GM18520 (cell line): ENCODE measurements around the gene NR2C2.
A peak's percentile ranks its signal among the peaks of the same experiment; 100 is the strongest.

Experiments
- ATAC-seq: cut with Tn5 transposase; IDR thresholded peaks from one replicate; pipeline ENCODE4 v1.9.1; 2021; ENCODE audit not compliant: unreplicated experiment

The NR2C2 gene

DNA sequence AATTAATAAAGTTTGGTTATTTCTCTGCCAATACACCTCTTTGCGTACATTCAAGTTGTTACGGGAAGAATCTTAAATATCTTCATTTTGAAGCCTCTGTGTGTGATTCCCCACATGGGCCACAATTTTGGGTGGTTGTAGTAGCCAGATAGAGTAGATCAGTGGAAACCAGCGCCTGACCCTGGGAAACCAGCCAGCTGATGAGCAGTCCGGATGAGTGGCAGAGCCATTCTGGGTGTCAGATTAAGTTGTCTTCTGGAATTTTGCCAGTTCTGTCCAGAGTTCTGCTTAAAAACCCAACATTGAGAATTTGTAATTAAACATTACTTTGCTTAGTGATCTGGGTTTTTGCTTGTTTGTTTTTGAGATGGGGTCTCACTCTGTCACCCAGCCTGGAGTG, 68.1 kb downstream of the NR2C2 start:
- ATAC-seq = no peak

DNA sequence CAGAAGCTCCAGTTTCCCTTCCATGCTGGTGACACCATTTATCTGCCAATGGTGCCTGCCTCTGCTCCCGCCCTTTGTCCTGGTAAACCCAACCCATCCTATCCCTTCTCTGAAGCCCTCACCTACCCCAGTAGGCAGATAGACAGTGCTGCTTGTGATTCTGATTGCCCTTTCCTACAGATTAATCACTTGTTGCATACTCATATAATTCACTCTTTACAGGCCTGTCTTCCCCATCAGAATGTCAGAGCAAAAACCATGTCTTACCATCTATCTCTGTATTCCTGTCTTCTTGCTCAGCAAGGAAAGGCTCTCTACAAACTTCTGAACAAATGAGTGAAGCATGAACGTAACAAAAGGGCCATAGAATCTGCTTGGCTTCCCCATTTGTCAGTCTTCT, 69.8 kb downstream of the NR2C2 start:
- ATAC-seq = no peak

DNA sequence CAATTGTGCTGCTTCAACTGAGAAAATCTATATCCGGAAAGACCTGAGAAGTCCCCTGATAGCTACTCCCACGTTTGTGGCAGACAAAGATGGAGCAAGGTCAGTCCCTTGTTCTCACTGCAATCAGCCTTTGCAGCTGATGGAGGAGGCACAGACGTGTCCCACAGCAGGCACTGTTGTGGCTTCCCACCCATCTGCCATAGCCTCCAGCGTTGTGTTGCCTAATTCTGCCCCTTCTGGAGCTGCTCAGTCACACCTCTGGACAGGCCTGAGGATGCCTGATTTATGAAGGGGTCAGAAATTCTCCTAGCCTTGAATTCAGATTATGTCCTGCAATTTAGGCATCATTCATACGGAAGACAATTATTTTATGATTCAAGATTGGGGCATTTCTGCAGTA, 75.9 kb downstream of the NR2C2 start:
- no peak for ATAC-seq

DNA sequence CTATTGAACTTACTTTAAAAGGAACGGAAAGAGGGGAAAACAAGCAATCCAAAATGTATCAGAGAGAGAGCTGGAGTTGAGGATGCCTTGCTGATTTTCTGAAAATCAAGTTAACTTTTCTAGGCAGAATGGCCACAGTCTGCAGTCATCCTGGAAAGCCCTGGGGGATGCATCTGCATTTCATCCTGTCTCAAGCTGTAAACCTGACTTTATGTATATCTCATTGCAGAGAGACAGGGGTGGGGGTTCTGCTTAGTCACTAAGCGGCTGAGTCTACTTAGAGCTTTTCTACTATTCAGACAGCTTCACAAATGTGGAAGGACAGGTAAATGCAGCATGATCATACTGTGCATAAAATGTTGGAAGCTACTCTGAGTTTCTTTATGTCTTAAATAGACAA, 76.3 kb downstream of the NR2C2 start:
- no peak for ATAC-seq

DNA sequence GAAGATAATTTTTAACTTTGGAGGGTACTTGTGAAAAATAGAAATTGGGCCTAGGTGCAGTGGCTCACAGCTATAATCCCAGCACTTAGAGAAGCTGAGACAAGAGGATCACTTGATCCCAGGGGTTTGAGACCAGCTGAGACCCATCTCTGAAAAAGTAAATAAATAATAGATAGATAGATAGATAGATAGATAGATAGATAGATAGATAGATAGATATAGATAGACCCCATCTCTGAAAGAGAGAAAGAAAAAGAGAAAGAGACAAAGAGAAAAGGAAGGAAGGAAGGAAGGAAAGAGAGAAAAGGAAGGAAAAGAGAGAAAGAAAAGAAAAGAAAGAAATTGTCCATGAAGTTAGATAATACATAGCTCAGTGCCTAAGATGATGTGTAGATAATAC, 82.2 kb downstream of the NR2C2 start:
- no peak for ATAC-seq

DNA sequence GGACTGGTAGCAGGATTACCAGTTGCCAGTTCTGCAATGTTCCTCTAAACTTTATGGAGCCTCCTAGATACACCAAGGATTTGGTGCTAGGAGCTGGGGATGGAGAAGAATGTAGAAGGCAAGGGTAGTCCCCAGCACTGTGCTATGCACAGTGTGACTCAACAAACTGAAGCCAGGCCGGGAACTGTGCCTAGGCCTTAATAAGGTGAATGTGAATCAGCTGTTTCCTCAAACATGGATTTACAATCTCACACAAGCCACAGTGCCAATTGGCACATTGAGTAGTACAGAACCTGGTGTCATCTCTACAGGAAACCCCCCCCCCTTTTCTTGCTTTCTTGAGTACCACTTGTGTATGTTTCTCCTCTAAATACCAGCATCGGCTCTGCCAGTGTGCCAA, 85.3 kb downstream of the NR2C2 start:
- no peak for ATAC-seq

DNA sequence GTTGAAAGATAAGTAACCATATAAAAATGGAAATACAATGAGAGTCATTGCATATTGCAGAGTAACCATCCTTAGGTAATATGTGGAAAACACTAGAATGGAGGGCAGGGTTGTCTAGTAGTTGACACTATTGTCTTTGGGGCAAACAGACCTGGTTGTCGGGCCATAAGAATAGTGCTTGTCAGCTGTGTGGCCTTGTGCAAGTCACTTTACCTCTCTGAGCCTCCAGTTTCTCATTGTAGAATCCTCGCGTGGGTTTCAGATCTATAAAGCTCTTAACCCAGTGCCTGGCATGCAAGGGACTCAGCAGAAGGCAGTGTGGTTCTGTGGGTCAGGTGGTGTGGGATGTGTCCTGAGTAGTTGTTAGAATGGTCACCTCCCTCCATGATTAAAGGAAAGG, 85.7 kb downstream of the NR2C2 start:
- no peak for ATAC-seq

DNA sequence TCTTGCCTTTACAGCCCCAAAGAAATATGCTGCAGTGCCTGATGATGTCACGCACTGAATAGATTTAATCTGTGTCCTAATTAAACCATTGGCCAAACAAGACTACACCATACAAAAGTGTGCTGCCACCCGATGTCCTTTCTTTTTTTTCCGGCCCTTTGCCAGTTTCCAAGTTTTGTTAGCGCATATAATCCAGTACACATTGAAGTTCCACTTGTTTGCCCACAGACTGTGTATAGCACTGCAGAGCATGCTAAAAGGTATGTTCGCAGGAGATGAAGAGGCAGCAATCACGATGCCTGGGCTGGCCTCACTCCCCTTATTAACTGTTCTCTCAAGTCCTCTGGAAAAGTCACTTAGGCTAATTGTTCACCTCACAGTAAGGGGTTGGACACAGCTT, 90.9 kb downstream of the NR2C2 start:
- no peak for ATAC-seq

DNA sequence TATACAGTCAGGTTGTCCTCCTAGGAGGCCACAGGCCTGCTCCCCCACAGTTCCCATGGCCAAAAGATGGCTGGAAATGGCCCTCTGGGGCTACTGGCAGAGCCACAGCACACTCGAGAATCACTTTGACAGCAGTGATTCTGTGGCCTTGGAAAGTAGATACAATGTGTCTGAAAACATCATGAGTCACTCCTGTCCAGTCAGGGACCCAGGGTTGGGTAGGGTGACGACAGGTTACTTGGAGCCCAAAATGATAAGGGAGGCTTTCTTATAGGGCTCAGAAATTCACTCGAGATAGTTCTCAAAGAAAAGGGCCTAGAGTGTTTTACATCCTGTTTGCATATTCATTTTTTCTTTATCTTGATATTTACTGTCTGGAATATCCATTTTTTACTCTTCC, 93.5 kb downstream of the NR2C2 start:
- no peak for ATAC-seq

DNA sequence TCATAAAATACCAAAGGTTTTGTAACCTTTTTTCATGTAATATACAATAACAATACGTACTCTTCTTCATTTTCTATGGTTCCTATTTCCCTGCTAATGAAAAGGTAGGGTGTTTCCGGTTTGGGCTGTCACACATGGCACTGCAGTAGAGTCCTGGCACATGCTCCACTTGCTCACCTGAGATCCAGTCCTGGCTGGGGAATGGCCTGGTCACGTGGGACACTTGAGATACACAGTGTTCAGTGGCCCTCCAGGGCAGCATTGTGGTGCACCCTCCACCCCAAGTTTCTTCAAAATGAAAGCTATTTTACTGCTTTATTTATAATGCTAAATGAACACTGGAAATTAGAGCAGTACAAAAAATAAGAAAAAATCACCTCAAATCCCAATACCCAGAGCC, 94.6 kb downstream of the NR2C2 start:
- no peak for ATAC-seq

DNA sequence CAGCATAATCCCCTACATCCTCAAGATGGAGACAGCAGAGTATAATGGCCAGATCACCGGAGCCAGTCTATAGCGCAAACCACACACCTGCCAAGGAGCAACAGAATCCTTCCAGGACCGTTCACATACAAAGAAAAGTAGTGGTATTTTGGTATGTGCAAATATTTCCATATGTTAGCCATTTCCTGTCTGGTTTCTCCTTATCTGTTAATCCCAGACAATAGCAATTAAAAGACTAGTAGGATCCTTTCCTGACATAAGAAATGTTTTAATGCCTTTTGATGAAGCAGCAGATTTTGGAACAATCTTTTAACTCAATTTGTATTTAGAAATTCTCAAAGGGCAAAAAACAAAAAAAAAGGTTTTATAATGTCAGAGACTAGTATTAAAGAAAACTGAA, 95.6 kb downstream of the NR2C2 start:
- no peak for ATAC-seq

DNA sequence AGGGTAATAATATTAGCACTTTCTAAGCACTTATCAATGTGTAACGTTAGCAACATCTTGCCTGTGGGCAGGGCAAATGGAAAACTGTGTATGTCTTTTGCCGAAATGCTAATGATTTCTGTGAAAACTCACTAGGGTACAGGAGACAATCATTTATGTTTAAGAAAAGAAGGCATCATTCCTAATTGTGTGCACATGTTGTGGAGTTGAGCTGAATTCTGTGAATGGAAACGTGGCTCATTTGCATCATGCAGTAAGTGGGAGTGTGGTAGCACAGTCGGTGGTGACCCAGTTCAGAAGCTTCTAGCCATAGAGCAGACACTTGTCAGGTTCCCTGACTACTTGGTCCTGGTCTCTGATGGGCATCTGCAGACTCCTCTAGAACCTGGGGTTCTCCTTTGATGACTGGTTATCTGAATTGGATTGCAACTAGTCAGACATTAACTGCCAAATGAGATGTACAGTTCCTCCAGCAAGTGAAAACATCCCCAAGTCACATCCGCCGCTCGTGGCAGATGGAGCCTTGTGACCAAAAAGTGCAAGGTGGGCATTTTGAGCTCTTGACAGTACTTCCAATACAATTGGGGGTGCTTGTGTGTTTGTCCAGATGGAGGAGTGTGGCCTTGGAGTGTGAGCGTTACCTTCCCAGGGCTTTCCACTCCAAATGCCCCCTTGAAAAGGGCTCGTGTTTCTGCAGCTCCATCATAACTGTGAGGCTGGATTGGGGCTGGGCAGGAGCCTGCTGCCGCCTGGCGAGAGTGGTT, 96.2 kb downstream of the NR2C2 start:
- ATAC-seq = no peak

DNA sequence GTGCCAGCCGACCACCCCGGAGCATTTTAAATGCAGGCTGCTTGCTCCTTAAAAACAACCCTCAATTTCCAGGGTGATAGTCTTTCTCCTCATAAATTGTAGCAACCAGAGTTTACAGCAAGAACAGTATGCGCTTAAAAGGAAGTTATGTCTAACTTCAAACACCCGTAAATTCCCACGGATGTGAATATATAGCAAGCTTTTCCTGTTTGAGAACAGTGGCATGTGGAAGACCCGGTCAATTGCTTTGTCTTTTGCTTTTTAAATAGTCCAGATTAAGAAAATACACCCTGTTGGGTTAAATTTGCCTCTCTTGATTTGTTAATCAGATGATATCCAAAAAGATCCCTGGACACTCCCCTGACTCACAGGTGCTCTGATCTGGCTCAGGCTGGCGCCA, 96.9 kb downstream of the NR2C2 start:
- no peak for ATAC-seq

DNA sequence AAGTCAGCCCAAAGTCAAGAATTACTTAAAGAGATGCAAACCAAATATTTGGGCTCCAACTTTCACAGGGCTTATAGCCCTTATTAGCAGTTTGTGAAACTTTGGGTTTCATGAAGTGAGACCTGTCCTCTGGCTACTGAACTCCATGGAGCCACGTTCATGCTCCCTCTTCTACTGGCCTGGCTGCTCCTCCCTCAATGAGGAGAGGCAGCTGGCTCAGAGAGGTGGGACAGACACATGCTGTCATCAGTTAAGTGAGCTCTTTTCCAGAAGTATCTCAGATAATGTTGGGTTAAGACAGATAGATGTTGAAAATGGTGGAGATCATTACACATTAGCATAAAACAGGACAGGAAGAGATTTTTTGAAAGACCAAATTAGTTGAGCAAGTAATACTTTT, 98.3 kb downstream of the NR2C2 start:
- no peak for ATAC-seq

DNA sequence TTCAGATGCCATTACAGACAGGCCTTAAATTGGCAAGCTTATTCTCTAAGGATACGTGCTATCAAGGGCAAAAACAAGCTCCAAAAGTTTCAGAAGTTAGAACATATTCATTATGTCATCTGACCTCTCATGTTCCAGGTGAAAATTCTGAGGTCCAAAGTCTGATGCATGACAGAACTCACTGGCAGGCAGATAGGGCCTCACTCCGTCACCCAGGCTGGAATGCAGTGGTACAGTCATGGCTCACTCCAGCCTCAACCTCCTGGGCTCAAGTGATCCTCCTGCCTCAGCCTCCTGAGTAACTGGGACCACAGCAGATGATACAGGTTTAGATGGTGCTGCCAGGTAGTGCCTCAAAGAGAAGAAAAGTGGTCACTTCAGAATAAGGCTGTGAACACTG, 102.2 kb downstream of the NR2C2 start:
- ATAC-seq = no peak

DNA sequence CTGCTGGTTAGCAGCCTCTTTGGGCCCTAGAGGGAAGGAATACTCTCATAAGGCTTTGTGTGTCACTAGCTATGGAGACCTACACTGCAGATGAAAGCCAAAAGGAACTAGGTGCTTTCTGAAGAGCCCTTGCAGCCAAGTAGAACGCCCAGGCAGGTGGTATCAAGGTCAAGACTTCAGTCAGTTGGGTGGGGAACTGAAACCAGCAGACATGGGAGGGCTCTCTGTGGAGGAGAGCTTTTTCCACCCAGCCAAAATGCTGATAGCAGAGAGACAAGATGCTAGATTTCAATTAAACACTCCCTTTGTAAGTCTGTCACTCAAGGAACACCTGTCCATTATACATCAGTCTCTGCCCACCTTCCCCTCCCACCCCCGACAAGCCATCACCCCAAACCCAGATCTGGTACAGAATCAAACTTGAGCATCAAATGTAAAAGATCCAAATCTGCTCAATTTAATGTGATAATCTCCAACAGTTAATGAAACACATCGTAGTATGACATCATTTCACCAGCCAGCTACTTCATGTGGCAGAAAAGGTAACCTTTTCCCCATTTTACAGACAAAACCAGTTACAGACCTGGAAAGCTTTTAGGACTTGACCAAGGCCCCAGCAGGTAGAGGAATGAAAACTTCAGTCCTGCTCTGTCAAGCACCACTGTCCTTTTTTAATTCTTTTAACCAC, 103.2 kb downstream of the NR2C2 start:
- ATAC-seq = peak; percentile 80

DNA sequence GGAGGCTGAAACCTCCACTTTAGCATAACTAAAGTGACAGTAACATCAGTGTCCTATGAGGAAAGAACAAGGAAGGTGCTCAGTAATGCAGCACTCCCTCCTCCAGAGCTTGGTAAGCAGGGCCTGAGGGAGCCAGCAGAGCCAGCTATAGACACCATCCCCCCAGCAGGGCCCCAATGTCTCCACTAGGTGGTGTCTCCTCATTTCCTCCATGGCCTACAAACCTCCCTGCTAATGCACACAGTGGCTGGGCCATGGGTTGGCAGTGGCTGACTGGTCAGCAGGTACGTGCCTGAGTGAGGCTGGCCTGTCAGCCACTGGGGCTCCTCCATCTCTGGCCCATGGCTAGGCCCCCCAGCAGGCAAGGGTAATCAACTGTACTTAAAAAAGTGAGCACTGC, 104.1 kb downstream of the NR2C2 start:
- ATAC-seq = peak; percentile 38

DNA sequence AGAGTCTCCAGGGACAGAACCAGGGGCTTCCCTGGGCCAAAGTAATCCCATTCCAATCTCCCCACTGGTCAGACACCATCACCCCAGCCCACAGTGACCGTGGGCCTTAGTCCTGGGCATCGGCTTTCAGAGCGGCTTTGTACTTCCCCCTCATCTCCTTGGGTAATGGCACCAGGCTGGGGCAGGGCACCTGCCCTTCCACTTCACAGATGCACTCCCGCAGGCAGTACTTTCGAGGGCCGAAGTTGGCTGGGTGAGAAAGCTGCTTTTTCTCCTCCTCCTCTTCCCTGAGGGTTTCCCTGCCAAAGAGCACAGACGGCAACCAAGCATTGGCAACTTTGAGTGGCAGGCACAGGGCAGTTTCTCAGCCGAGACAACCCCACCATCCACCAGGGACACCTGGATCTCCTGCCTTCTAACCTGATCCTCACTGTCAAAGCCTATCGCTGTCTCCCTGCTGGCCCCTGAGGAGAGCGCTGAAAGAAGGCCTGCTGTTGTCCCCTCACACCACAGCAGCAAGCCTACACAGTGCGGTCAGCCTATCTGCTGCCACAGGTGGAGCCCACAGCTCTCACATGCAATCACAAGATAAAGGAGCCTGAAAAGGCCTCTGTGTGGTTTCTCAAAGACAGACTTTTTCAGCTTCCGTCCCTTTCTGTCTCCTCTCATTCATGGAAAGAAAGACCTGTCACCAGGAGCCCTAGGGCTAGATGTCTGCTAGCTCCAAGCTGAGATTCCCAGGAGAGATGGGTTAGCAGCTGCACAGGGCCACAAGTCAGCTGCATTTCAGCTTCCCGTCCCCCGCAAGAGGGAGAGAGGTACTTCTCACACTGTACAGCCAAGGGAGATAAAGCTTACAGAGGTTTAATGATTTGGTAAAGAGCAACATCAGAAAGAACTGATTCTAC, 105.2 kb downstream of the NR2C2 start:
- no peak for ATAC-seq

DNA sequence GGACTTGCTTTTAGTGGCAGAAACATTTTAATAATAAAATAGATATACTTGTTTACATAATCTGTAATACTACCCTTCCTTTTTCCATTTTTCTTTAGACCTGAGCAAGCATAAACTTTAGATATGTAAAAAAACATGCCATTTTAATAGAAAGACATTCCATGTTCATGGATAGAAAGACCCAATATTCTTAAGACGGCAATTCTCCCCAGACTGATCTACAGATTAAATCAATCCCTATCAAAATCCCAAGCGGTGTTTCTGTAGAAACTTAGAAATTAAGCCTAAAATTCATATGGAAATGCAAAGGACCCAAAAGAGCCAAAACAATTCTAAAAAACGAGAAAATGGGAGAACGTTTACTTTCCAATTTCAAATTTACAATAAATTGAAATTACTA, 106.2 kb downstream of the NR2C2 start:
- no peak for ATAC-seq

DNA sequence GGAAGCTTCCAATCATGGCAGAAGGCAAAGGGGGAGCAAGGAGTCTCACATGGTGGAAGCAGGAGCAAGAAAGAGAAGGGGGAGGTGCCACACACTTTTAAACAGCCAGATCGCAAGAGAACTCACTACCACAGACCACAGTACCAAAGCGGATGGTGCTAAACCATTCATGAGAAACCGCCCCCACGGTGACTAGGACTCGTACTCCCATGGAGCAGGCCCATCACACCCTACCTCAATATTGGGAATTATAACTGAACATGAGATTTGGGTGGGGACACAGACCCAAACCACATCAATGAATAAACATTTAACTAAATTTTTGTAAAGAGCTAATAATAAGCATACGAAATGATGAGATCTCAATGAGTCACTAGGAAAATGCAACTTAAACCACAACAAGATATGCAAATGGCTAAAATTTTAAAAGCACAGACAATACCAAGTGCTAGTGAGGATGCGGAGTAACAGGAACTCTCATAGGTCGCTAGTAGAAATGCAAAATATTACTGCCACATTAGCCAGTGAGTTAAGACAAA, 107.7 kb downstream of the NR2C2 start:
- peak; percentile 39 for ATAC-seq

DNA sequence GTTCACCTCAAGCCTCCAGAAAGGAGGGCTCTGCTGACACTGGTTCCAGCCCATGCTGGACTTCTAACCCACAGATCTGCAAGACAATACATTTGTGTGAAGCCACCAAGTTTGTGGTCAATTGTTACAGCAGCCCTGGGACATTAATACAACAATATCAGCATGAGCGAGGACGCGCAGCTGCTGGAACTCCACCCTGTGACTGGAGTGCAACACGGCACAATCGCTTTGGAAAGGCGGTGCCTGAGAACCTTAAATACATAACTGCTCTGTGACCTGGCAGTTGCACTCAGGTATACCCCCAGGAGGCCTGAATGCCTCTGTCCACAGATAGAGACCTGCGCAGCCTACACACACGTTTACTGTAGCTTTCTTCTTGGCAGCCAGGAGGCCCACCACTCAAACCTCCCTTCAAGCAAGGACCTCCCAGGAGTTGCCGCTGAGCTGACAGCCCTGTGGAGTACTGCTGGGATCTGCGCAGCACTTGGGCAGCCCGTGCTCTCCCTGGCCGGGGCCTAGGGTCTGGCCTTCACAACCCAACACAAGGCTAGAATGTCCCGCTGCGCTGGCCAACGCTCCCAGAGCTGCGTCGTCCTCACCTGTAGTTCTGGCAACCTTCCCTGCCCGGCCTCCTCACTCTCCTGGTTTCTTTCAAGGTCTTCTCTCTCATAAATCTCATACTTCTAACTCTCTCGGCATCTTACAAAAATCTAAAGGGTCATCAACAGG, 109.5 kb downstream of the NR2C2 start:
- ATAC-seq = no peak
